OCI-LY7 (cell line): Measurements from ENCODE around the gene STX8.

ENCODE experiments used
- CTCF ChIP-seq: fragments of 200-600 bp; sonication (generic); conservative IDR thresholded peaks from 2 replicates; pipeline ENCODE4 v1.5.1; 2014; ENCODE audit warnings: mild to moderate bottlenecking, antibody characterized with exemption, low read length, moderate library complexity, mixed read lengths
- EZH2phosphoT487 ChIP-seq: fragments of 200-600 bp; sonication (generic); IDR thresholded peaks from 2 replicates; pipeline ENCODE4 v1.6.1; 2018; ENCODE audit warnings: low read depth, borderline replicate concordance, mild to moderate bottlenecking, mixed run types, antibody characterized with exemption, low read length, moderate library complexity, mixed read lengths

GRCh38 chr17:9334536-9335446 lies 240.8 kb downstream of the STX8 start:
- TF ChIP-seq CTCF (no peak), EZH2phosphoT487 (no peak)
